Naive B cell (primary cell): Measurements from ENCODE around the gene MANF. TPM values are rescaled to one million over a fixed set of nuclear protein-coding genes. Genes with fewer than 3 reads are reported as not detected.

Experiments used
- ATAC-seq, 2 donors: fragments of 150-1000 bp; cut with Tn5 transposase; 2 replicates each; pipeline ENCODE4 v1.10.0; 2021; ENCODE audit warnings: low read depth in 2 of 2, mild to moderate bottlenecking in 2 of 2, moderate library complexity in 2 of 2
- DNase-seq: peaks from one replicate; pipeline ENCODE4 v3.0.0; 2022
- H3K27ac Mint-ChIP-seq, 6 donors: one replicate each; pipeline ENCODE4 v1.8.0; 2020 to 2022; ENCODE audit warnings: mild to moderate bottlenecking in 6 of 6, mixed read lengths in 6 of 6, moderate library complexity in 5 of 6, inconsistent platforms in 2 of 6
- H3K27me3 Mint-ChIP-seq, 3 donors: one replicate each; pipeline ENCODE4 v1.8.0; 2021 to 2022; ENCODE audit warnings: mixed read lengths in 3 of 3, mild to moderate bottlenecking in 1 of 3
- H3K36me3 Mint-ChIP-seq, 2 donors: one replicate each; pipeline ENCODE4 v1.8.0; 2020 to 2022; ENCODE audit warnings: mixed read lengths in 2 of 2, inconsistent platforms in 1 of 2, mild to moderate bottlenecking in 1 of 2
- H3K4me1 Mint-ChIP-seq, 3 donors: one replicate each; pipeline ENCODE4 v1.8.0; 2020 to 2022; ENCODE audit warnings: mixed read lengths in 3 of 3, inconsistent platforms in 1 of 3, mild to moderate bottlenecking in 1 of 3, moderate library complexity in 1 of 3
- H3K4me3 Mint-ChIP-seq, 8 donors: one replicate each; pipeline ENCODE4 v1.8.0; 2020 to 2022; ENCODE audit warnings: mild to moderate bottlenecking in 8 of 8, mixed read lengths in 8 of 8, moderate library complexity in 8 of 8, inconsistent platforms in 2 of 8
- H3K9me3 Mint-ChIP-seq, 7 donors: one replicate each; pipeline ENCODE4 v1.8.0; 2020 to 2022; ENCODE audit warnings: mixed read lengths in 7 of 7, mild to moderate bottlenecking in 5 of 7, inconsistent platforms in 2 of 7, moderate library complexity in 1 of 7
- polyA plus RNA-seq, 6 donors: library from polyadenylated mRNA; unstranded; fragments of 300-500 nt; fragmentation: Illumina TruSeq; gene quantifications; one replicate each; pipeline ENCODE4 v1.2.3, GENCODE V29; 2021; ENCODE audit warnings: low read depth in 6 of 6

Gene MANF
- polyA plus RNA-seq, 6 donors from 2014 or later = 16.5 to 37.3 (median 29.3) TPM

DNA sequence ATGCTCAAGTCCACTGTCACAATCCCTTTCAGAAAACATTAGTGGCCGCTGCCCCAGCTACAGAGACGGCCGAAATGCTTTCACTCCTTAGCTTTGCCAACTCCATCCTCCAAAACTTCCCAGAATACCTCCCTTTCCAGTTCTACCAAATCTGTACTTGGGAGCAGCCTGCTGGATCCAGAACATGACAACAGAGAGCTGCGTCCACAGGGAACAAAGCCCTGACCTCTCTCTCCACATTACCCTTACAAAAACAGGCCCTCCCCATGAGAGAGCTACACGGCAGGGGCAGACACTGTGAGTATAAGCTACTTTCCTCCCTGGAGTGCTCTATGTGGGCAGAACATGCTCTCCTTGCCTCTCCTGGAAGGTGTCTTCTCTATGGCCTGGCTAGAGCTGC, 12.3 kb downstream of the MANF start:
- H3K9me3 Mint-ChIP-seq = no peaks in the 10 kb centered on the region
- ATAC-seq (no peak), DNase-seq (no peak)
- peak overlapping the region in 2 of 6 donors; percentile 32 to 63 for H3K27ac Mint-ChIP-seq
- H3K27me3 Mint-ChIP-seq = no peaks in the 10 kb centered on the region
- H3K4me3 Mint-ChIP-seq = peak overlapping the region in 1 of 8 donors; percentile 53
- peaks cover 19 to 34% (median 31%) of the 10 kb centered on the region in 3 donors for H3K4me1 Mint-ChIP-seq
- H3K36me3 Mint-ChIP-seq = peaks cover 5 to 8% of the 10 kb centered on the region in 2 donors

DNA sequence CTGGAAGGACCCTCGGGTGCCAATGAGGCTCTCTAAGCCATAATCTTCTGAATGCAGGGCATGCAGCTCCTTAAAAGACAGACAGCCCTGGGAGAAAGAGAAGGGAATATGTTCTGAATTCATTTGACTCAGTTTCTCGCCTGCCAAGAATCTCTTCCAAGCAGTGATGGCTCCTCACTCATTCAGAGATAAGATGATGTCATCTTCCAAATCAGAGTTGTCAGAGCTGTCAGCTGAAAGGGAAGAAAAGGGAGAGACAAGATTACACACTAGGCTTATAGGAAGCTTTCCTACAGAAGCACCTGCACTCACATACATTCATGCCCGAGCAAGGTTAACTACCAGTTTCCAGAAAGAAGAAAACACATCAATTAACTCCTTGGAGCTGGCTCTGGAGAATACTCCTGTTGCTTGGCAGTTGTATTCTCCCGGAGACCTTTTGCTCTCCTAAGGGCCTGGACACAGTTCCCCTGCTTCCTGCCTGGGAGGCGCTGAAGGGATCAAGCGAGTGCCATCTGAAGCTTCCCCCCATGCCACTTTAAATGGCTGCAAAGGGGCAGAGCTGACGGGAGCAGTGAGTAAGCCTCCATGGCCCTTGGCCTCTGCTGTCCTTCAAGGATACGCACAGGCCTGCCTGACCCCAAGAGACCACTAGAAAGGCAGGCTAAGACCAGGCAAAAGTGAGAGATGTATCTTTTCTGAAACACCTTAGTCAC, 13.7 kb downstream of the MANF start:
- H3K9me3 Mint-ChIP-seq = no peaks in the 10 kb centered on the region
- peaks cover 10 to 18% of the 10 kb centered on the region in 2 donors for H3K36me3 Mint-ChIP-seq
- H3K4me3 Mint-ChIP-seq = no peak overlapping the region
- peak overlapping the region in 1 of 6 donors; percentile 44 for H3K27ac Mint-ChIP-seq
- DNase-seq (no peak), ATAC-seq (no peak)
- peaks cover 19 to 32% (median 26%) of the 10 kb centered on the region in 3 donors for H3K4me1 Mint-ChIP-seq
- no peaks in the 10 kb centered on the region for H3K27me3 Mint-ChIP-seq

DNA sequence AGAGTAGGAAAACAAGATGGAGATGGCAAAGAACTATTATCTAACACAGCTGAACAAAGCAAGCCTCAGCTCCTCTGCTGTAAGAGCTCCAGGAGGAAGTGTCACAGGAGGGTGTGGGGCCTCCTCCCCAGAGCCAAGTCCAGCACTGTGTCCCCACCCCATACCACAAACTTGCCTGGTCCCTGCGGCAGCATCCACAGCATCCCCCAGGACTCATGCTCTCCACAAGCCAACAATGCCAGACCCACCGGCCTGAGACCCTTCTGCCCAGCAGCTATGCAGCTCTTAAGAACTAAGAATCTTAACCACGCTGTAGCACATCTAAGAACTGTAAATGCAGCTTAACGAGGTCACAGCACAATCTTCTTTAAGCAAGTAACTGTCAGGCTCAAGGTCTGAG, 15.1 kb downstream of the MANF start:
- no peaks in the 10 kb centered on the region for H3K27me3 Mint-ChIP-seq
- H3K27ac Mint-ChIP-seq = peak overlapping the region in 2 of 6 donors; percentile 45 to 57
- H3K4me1 Mint-ChIP-seq = peaks cover 14 to 21% (median 15%) of the 10 kb centered on the region in 3 donors
- no peak overlapping the region for H3K4me3 Mint-ChIP-seq
- no peaks in the 10 kb centered on the region for H3K9me3 Mint-ChIP-seq
- no peak for DNase-seq
- ATAC-seq = no peak
- H3K36me3 Mint-ChIP-seq = peaks cover 5 to 18% of the 10 kb centered on the region in 2 donors

DNA sequence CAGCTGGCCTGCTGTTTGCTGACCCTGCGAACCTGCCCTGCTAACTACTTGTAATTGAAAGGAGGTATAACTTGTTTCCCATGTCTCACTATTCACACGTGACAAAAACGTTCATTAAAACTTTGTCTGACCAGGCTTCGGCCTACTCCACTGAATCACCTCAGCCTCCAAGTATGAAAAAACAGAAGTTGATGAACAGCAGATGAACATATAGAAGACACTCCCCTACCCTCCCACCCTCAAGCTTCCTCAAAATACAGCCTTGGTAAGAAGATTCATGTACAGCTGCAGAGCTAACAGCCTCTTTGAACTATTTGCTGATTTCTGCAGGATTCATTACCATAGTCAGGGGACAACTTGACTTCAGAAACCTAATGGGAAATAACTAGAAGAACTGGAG, 16.6 kb downstream of the MANF start:
- no peak for ATAC-seq
- Mint-ChIP-seq H3K27ac (peak overlapping the region in 1 of 6 donors; percentile 76), H3K9me3 (no peaks in the 10 kb centered on the region), H3K4me1 (peaks cover 5 to 17% (median 13%) of the 10 kb centered on the region in 3 donors), H3K36me3 (peaks cover 9 to 18% of the 10 kb centered on the region in 2 donors), H3K4me3 (no peak overlapping the region), H3K27me3 (no peaks in the 10 kb centered on the region)
- DNase-seq = no peak

DNA sequence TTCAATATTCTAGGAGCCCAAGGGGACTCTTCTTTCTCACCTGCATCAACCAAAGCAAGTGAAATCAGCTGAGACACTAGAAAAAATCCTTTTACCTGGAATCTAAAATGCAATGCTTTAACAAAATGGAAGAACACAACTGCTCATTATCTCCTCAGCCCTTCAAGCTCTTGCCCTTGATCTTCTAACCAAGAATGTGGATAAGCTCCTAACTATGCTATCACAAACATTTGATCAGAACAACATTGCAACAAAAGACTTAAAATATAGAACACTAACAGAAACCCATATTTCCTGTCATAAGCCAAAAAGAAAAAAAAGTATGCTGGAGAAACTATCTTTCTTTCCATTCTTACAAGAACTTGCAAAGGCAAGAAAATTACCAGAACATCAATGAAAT, 18.6 kb downstream of the MANF start:
- peak overlapping the region in 2 of 6 donors; percentile 22 to 25 for H3K27ac Mint-ChIP-seq
- ATAC-seq (no peak), DNase-seq (no peak)
- no peaks in the 10 kb centered on the region for H3K27me3 Mint-ChIP-seq
- H3K4me1 Mint-ChIP-seq = peaks cover 2 to 13% (median 12%) of the 10 kb centered on the region in 3 donors
- peaks cover 9 to 18% of the 10 kb centered on the region in 2 donors for H3K36me3 Mint-ChIP-seq
- H3K4me3 Mint-ChIP-seq = no peak overlapping the region
- H3K9me3 Mint-ChIP-seq = no peaks in the 10 kb centered on the region

DNA sequence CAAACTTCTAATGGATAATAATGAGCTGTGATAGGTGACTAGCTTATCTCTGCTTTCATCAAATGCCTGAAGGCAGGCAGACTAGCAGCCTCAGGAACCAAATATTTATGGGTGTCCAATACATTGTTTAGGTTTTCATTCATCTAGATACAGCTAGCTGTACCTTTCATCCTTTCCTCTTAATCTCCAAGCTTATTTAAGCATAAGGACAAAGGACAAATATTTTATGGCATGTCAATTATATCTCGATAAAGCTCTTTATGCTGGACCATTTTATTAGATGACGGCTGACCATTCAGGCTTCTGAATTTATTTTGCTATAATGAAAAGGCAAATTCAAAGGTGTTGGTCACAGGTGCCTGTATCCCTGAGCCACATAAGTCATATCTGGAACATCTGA, 22.9 kb downstream of the MANF start:
- no peak for DNase-seq
- H3K9me3 Mint-ChIP-seq = no peaks in the 10 kb centered on the region
- H3K4me3 Mint-ChIP-seq = no peak overlapping the region
- no peak for ATAC-seq
- H3K36me3 Mint-ChIP-seq = peaks cover 7 to 14% of the 10 kb centered on the region in 2 donors
- H3K27me3 Mint-ChIP-seq = no peaks in the 10 kb centered on the region
- peaks cover 2 to 18% (median 7%) of the 10 kb centered on the region in 3 donors for H3K4me1 Mint-ChIP-seq
- no peak overlapping the region for H3K27ac Mint-ChIP-seq

DNA sequence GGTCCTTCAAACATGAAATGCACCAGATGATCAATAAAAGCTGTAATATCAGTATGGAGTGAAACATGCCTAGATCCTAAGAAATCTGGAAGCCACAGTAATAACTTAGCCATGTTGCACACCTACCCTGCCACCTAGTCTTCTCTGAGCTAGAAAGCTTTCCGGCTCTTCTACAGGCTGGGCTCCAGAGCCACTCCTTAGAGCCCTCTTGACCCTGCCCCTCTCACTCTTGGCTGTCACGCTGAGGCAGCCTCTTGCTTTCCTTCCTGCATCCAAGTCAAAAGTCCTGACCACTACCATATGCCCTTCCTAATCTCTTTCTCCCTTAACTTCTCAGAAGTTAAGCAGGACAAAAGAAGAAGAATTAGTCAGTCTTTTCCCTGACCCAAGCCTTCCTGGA, 23.7 kb downstream of the MANF start:
- DNase-seq = no peak
- Mint-ChIP-seq H3K4me3 (no peak overlapping the region), H3K27ac (peak overlapping the region in 1 of 6 donors; percentile 24), H3K36me3 (peaks cover 5 to 12% of the 10 kb centered on the region in 2 donors), H3K9me3 (no peaks in the 10 kb centered on the region), H3K27me3 (no peaks in the 10 kb centered on the region), H3K4me1 (peaks cover 0 to 14% (median 4%) of the 10 kb centered on the region in 3 donors)
- no peak for ATAC-seq

DNA sequence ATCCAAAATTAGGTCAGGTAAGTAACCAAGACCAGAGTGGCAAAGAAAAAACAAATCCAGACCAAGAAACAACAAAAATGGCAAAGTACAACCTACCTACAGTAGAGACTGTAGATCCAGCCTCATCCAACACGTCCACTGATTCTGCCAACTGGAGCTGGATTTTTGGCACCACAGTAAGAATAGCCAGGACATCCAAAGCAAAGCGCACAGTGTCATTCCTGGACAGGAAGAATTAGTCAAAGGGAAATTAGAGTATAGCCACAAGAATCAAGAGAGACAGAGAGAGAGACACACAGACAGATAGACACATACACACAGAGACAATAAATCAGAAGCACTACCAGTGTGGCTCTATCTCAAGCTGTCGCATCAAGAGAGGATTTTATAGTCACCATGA, 37.1 kb downstream of the MANF start:
- Mint-ChIP-seq H3K36me3 (peaks cover under 1 to 8% of the 10 kb centered on the region in 2 donors), H3K4me1 (no peaks in the 10 kb centered on the region), H3K4me3 (no peak overlapping the region), H3K27me3 (no peaks in the 10 kb centered on the region), H3K27ac (no peak overlapping the region), H3K9me3 (no peaks in the 10 kb centered on the region)
- ATAC-seq (no peak), DNase-seq (no peak)

DNA sequence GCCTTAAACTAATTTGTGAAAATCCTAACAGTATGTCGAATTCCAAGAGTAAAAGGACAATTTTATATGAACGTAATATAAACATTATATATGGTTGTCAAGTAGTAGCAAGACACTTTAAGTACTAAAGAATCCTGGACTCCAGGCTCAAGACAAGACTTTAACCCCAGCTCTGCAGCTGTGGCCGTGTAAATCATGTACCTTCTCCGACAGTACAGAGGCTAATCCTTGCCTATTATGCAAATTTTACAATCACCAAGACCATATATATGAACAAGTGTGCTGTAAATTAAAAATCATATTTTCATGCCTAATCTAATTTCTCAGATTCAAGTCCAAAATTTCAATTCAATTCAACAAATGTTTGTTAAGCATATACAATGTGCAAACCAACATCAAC, 41.8 kb downstream of the MANF start:
- Mint-ChIP-seq H3K36me3 (peaks cover 0 to 7% of the 10 kb centered on the region in 2 donors), H3K4me1 (no peaks in the 10 kb centered on the region), H3K27ac (peak overlapping the region in 1 of 6 donors; percentile 59), H3K27me3 (no peaks in the 10 kb centered on the region), H3K9me3 (no peaks in the 10 kb centered on the region), H3K4me3 (no peak overlapping the region)
- ATAC-seq = no peak
- no peak for DNase-seq

DNA sequence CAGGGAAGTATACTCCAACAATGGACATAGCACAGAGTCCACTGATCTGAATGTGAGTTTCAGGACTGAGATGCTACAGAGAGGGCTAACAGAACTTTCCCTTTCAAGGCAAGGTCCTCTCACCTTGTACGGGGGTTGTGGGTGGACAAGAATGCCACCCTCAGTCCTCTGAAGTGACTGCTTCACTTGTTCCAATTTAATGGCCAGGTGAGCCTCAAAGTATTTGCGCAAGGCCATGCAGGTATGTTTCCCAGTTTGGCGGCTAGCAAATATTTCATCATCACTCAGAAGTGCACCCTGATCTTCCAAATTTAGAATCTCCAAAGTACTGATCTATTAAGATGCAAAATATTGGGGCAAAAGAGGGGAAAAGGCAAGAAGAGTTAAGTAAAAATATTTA, 44.0 kb downstream of the MANF start:
- DNase-seq (no peak), ATAC-seq (no peak)
- peaks cover 0 to 7% of the 10 kb centered on the region in 2 donors for H3K36me3 Mint-ChIP-seq
- H3K27me3 Mint-ChIP-seq = no peaks in the 10 kb centered on the region
- no peaks in the 10 kb centered on the region for H3K9me3 Mint-ChIP-seq
- no peaks in the 10 kb centered on the region for H3K4me1 Mint-ChIP-seq
- H3K27ac Mint-ChIP-seq = no peak overlapping the region
- H3K4me3 Mint-ChIP-seq = no peak overlapping the region

DNA sequence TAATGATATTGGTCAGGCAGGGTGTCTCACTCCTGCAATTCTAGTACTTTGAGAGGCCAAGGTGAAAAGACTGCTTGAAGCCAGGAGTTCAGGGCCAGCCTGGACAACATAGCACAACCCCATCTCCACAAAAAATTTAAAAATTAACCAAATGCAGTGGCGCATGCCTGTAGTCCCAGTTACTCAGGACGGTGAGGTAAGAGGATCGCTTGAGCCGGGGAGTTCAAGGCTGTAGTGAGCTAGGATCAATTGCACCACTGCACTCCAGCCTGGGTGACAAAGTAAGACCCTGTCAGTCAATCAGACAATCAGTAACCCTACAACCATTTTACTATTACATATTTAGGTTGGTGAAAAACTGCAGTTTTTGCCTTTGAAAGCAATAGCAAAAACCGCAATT, 49.0 kb downstream of the MANF start:
- Mint-ChIP-seq H3K27me3 (no peaks in the 10 kb centered on the region), H3K9me3 (no peaks in the 10 kb centered on the region), H3K4me3 (no peak overlapping the region), H3K4me1 (peaks cover 7 to 9% (median 7%) of the 10 kb centered on the region in 3 donors), H3K27ac (peak overlapping the region in 1 of 6 donors; percentile 33), H3K36me3 (no peaks in the 10 kb centered on the region)
- ATAC-seq (no peak), DNase-seq (no peak)

DNA sequence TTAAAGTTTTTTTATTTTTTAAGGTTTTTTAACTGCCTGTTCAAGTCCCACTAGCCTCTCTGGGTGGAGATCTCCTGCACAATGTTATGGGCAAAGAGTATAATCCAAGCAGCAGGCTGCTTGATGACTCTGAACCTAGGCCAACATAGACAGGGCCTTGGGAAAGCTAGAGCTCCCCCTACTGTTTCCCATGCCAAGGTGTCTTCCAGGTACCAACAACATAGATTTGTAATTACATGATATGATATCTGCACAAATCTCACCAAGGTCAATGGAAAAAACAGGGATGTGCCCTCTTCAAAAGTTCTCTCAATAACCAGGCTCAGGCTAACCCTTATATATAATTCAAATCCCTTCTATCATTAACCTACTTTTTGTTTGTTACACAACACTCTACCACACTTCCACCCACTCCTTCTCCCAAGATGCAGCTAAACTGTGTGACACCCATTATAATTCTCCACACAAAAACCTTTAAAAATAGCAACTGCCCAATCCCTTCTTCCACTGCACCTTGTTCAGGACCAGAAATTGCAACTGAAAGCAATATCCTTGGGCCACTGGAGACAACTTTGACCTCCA, 49.7 kb downstream of the MANF start:
- Mint-ChIP-seq H3K4me3 (no peak overlapping the region), H3K4me1 (peaks cover 7 to 9% (median 7%) of the 10 kb centered on the region in 3 donors), H3K27me3 (no peaks in the 10 kb centered on the region), H3K27ac (peak overlapping the region in 3 of 6 donors; percentile 0 to 65 (median 33)), H3K36me3 (no peaks in the 10 kb centered on the region), H3K9me3 (no peaks in the 10 kb centered on the region)
- peak; percentile 71 to 77 for ATAC-seq
- peak; percentile 21 for DNase-seq

DNA sequence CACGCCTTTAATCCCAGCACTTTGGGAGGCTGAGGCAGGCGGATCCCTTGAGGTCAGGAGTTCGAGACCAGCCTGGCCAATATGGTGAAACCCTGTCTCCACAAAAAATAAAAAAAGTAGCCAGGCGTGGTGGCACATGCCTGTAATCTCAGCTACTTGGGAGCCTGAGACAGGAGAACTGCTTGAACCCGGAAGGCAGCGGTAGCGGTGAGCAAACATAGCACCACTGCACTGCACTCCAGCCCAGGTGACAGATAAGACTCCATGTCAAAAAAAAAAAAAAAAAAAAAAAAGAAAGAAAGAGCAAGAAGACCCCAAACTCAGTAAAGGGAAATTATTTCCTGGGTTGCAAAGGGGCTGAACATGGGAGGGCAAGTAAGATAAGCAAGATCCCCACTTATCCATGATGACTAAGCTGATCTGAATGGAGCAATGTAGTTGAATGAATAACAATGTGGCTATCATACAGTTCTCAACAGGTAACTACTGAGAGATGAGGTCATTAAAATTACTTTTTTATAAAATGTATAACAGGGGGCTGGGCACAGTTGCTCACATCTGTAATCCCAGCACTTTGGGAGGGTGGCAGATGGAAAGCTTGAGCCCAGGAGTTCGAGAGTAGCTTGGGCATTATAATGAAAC, 52.0 kb downstream of the MANF start:
- no peak overlapping the region for H3K27ac Mint-ChIP-seq

More for the DNA sequence above, 52.0 kb downstream of the MANF start:
- Mint-ChIP-seq H3K9me3 (no peaks in the 10 kb centered on the region), H3K36me3 (peaks cover 8 to 11% of the 10 kb centered on the region in 2 donors), H3K27me3 (no peaks in the 10 kb centered on the region), H3K4me1 (peaks cover 7 to 9% (median 7%) of the 10 kb centered on the region in 3 donors), H3K4me3 (no peak overlapping the region)
- DNase-seq (no peak), ATAC-seq (no peak)
